Fibroblast of skin of left quadriceps (primary cell): ENCODE results near the gene TMEM184B.
"Not testable (repeated sequence)": the region's sequence is repeated elsewhere in the genome, so short reads cannot be mapped to it uniquely, and the experiment has no call there.

Experiments used
- DNase-seq, 2 experiments: peaks; one replicate each; pipeline ENCODE4 v3.0.0-alpha.2; 2013; ENCODE audit warnings: low read depth in 2 of 2

TMEM184B gene

DNA sequence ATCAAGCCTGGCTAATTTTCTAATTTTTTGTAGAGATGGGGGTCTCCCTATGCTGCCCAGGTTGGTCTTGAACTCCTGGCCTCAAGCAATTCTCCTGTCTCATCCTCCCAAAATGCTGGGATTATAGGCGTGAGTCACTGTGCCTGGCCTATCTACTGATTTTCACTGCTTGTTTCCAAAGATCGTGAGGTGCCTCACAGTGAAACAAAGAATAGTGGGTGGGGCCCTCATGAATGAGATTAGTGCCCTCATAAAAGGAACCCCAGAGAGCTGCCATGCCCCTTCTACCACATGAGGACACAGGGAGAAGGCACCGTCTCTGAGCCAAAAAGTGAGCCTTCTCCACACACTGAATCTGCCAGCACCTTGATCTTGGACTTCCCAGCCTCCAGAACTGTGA is 23.5 kb downstream of the TMEM184B start:
- no peak for DNase-seq

DNA sequence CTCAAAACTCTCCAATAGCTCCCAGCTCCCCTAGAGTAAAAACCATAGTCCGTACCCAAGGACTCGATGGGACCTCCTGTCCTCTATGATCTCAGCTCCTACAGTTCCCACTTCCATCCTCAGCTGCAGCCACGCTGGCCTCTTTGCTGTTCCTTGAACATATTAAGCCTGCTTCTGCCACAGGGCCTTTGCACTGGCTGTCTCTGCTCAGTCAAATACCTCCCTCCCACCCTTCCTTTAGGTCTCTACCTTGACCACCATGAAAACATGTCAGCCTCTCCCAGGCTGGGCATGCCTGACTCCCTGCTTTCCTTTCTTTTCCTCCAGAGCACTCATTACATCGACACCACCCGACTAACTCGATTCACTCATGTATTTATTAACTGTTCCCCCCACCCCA is 24.5 kb downstream of the TMEM184B start:
- DNase-seq = no peak

DNA sequence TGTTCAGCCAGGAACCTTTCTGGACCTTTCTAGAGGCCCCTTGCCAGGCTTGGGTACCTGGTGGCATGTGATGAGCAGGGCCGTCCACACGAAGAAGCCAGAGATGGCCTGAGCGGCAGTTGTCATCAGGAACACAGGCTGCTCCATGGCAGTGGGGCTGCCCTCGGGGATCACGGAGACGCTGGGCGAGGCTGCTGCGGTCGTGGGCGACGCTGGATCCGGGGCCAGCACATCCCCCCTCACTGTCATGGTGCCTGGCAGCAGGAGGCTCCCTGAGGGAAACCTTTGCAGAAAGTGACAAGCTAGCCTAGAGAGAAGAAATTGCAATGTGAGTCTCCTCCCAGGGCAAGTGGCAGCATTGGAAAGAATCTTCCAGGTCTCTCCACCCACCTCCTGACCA is 25.1 kb downstream of the TMEM184B start:
- no peak for DNase-seq

DNA sequence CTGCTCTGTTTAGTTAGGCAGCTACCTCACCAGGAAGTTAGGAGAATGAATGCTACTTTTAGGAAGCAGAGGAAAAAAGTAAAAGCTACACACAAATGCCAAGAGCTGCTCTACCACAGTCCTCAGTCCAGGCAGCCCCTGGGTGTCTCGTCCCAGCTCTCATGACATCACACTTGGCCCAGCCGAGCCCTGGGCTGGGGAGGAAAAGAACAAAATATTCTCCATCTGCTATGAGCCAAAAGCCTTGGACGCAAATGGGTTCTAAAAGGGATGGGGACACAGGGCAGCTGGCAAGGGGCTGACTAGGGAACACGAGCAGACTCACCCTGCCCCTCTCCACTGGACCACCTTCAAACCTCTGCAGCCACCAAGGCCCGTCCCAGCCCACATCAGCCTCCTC is 26.1 kb downstream of the TMEM184B start:
- no peak for DNase-seq

DNA sequence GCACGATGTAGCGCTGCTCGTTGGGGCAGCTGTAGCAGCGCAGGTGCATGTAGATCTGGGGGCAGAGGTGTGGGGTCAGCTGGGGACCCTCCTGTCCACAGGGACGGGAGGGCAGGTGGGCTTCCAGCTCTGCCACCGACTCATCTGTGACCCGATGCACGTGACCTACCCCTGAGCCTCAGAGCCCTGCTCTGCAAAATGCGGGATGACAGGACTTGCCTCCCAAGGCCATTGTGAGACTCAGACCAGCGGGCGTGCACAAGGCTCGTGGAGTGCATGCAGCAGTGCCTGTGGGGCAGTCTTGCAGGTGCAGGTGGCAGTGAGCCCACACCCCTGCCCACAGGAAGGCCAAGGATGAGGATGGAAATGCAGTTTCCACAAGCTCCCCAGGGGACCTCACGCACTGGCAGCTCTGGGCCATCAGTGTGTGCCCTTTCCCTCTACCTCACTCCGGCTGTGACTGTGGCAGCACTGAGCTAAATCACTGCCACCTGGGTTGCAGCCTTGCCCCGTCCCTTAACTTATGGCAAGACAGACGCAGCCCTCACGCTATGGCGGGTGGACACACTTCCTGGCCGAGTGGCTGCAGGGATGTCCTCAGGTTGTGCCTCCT is 26.7 kb downstream of the TMEM184B start:
- DNase-seq = no peak

DNA sequence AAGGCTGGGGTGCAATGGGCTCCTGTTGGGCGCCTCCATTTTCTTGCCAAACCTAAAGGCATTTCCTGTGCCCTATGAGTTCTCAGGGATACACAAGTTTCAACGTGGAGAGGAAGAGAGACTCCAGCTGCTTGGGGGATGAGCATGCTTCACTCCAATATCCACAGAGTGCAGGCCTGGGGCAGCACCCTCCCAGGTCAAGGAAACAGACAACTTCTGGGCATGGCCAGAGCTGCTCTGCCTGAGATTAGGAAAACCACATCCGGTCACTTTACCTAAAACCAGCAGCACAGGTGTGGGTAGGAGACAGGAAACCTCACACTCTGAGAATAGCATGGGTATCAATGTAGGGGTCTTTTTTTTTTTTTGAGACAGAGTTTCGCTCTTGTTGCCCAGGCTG is 28.7 kb downstream of the TMEM184B start:
- no peak for DNase-seq

DNA sequence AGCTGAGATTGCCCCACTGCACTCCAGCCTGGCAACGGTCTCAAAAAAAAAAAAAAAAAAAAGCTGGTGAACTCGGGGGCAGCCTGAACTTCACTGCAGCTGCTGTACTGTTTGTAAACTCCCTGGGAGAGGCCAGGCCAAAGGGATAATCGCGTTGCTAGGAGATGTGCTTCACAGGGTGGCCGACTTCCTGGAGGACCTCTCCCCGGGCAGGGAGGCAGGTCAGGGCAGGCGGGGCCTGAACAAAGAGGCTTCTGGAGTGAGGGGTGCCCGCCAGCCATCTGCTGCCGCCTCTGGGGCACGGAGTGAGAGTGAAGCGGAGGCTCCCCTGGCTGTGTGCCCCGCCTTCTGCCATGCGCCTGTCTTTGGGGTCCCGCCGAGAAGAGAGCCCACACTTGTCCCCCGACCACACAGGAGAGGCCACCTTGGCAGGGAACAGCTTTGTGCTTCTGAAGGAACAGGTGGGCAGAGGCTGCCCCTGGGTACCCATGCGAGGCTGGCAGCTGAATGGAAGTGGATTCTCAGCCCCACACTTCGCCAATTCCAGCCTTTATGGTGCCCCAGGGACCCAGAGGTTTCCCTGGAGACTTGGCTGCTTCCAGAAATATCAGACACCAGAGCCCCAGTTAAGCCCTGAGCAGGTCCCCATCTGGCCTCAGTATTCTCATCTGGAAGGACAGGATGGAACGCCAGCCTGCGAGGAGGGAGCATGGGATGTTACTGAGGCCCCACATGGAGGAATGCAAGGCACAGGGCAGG is 29.6 kb downstream of the TMEM184B start:
- no peak for DNase-seq

DNA sequence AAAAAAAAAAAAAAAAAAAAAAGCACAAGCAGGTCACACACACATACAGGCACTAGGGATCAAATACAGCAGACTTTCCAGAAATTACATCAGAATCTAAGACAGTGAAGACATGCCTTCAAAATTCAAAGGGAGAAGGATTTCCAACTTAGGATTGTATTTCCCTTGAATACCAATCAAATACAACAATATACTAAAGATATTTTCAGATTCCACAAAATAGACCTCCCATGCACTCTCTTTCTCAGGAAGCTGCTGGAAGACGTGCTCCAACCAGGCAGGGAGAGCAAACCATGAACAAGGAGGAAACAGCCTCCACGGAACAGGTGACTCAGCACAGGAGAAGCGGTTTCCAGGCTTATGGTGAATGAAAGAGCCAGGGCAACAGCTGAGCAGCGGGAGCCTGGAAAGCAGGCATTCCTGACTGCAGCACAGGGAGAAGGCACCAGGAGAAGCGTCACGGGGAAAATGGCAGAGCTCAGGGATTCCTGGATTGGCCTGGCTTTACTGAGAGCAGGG is 32.0 kb downstream of the TMEM184B start:
- peak; percentile 71 to 72 for DNase-seq

DNA sequence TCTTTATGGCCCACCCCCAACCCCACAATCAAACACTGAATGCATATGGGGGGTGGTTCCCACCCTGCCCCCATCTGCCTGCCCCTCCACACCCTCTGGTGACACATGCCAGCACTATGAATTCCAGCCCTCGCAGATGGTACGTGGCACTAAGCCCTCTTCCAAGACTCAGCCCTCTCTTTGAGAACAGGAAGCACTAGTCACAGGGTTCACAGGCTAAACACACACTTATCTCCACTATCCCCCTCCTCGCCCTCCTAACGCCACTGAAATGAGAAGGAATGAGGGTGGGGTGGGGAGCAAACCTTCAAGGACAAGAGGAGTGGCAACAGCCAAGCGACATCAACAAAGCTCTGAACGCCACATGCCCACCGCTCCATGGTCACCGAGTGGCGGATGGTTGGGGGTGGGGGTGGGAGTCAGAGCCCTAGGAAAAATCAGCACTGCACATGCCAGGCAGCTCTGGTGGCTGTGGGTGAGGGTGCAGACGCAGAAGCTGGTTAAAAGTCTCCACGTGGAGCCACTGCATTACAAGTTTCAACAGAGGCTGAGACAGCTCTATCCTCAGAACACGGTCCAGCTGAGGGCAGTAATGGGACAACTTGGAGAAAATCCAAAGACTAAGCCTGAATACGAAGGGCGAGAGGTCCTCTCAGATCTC is 33.6 kb downstream of the TMEM184B start:
- peak; percentile 76 to 80 for DNase-seq

DNA sequence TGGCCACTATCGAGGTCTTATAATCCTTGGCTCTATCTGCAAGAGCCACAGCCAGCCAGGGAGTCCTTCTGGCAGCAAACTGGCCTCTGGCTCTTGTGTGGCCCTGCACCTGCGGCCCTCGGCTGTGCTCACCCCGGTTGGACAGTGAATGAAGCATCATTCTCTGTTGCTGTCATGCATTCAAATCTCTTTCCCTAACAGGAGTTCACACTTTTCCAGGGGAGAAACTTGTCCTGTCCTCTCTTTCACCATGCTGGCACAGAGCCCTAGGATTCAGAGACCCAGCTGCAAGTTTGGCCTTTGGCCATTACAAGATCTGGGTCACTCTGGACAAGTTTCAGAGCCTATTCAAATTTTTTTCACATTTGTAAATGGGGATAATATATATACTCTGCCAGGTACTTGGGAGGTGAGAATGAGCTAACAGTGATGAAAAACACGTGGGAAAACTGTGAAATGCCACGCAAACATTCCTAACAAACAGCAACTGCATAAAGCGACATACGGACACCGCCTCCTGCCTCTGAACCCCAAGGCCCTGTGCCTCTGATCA is 34.2 kb downstream of the TMEM184B start:
- no peak for DNase-seq

DNA sequence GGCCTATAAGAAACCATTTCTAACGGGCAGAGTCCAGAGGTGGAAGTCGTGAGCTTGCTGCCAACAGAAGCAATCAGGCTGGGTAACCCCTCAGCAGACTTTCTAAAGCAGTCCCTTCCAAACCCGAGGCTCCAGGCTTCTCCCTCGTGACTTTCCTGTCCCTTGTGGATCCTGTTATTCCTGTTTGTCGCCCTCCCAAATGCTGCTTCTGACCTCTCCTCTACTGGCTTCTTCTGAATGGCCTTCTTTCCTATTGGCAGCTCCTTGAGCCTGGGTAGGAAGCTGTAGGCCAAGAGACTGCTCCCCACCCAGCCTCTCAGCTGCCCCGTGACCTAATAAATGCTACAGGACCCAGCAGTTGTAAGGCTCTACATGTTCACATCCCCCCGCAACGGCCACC is 36.0 kb downstream of the TMEM184B start:
- no peak for DNase-seq

DNA sequence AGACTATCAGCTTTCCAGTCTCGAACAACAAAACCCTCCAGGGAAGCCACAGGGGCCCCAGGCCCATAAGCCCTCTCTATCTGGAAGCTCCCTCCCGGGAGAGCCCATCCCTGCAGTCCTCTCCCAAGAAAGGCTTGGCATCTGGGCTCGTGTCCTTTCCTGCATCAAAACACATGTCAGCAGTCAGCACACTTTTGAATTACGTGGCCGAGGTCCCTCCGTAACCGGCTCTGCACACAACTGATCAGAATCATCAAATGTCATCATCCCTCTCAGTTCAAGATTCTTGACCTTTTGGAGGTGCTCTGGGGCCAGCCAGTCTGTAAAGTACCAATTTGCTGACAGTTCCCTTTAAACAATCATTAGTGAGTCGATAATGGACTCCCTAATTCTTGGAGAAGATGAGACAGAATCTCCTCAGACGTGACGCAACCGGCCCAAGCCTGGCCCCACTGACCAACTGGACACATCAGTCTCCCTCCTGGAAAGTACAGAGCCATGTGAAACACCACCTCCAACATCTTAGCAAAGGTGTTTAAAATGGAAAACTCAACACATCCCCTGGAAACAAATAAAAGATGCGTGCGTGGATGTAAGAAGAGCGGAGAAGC is 37.5 kb downstream of the TMEM184B start:
- no peak for DNase-seq

DNA sequence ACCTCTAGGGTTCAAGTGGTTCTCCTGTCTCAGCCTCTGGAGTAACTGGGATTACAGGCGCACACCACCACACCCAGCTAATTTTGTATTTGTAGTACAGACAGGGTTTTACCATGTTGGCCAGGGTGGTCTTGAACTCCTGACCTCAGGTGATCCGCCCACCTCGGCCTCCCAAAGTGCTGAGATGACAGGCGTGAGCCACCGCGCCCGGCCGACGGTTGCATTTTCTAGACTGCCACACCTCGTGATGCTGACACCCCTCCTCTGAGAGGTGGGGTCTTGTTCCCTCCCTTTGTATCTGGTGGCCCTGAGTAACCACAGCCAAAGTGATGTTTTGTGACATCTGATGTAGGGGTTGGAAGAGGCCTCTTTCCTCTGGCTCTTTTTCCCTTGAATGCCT is 39.0 kb downstream of the TMEM184B start:
- DNase-seq = not testable (repeated sequence)

DNA sequence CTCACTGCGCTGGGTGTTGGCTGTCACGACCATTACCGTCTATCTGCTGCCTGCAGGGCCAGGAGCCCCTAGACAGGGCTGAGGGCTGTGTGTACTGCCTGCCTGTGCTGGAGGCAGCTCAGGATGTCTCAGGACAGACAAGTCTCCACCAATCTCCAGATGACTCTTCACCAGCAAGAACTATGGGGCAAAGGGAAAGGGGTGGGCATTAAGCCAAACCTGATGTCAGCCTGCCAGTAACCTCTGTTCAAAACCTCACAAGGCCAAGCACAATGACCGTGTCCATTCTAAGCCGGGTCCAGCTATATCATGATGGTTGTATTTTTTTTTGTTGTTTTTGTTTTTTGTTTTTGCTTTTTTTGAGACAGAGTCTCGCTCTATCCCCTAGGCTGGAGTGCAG is 39.4 kb downstream of the TMEM184B start:
- no peak for DNase-seq

DNA sequence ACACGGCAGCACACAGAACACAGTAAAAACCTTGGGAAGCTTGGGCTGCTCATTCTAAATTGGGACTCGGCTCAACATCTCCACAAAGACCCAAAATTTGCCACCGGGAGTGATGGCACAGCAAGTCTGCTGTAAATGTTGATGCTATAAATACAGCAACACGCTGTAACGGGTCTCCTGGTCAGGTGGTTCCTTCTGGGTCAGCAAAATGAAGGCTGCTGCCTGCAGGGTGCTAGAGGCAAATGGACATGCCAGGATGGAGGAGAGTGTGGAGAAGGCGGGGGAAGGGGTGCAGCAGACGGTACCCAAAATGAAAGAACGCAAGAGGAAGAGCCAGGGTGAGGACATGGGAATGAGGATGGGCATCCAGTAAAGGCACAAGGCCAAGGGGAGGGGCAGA is 40.6 kb downstream of the TMEM184B start:
- DNase-seq = no peak

DNA sequence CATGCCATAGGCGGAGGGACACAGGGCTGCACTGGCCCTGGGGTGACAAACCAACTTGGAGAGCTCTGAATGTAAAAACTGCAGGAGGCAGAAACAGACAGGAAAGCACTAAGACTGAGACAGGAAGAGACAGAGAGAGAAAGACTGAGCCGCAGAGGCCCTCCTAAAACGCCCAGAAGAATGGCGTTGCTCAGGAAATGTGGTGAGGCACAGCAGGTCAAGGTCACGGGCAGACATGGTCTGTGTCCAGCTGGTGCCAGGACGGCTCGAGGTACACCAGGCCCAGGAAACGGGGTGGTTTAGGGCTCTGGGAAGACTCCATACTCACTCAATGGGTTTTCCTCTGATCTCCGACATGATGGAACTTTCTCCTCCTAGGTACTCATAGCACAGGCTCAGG is 41.9 kb downstream of the TMEM184B start:
- no peak for DNase-seq

DNA sequence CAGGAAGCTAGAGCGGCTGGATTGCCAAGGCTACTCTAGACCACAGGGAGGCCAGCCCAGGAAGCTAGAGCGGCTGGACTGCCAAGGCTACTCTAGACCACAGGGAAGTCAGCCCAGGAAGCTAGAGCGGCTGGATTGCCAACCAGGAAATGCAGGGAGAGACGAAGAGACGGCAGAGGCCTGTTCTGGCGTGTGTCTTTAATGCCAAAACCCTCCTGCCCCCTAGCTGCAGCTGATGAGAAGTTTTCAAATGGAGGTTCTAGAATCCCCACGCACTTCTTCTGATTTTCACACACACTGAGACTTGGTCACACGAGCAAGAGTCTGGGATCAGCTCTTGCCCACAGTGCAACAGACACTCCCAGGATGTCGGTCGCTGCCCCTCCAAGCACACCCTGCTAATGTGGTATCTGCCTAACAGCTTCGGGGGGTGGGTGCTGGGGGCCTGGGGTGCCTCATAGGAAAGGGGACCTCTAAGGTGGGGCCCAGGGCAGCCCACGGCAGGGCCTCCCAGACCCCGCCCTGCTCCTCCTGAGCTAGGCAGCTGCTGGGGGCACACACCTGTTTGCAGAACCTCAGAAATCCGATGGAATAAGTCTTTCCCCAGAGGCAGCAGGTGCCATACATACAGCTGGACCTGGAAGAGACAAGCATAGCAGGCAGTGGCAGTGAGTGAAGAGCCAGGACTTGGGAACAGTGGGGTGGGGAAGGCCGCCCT is 42.5 kb downstream of the TMEM184B start:
- DNase-seq = peak in 1 of 2 experiments; percentile 36

DNA sequence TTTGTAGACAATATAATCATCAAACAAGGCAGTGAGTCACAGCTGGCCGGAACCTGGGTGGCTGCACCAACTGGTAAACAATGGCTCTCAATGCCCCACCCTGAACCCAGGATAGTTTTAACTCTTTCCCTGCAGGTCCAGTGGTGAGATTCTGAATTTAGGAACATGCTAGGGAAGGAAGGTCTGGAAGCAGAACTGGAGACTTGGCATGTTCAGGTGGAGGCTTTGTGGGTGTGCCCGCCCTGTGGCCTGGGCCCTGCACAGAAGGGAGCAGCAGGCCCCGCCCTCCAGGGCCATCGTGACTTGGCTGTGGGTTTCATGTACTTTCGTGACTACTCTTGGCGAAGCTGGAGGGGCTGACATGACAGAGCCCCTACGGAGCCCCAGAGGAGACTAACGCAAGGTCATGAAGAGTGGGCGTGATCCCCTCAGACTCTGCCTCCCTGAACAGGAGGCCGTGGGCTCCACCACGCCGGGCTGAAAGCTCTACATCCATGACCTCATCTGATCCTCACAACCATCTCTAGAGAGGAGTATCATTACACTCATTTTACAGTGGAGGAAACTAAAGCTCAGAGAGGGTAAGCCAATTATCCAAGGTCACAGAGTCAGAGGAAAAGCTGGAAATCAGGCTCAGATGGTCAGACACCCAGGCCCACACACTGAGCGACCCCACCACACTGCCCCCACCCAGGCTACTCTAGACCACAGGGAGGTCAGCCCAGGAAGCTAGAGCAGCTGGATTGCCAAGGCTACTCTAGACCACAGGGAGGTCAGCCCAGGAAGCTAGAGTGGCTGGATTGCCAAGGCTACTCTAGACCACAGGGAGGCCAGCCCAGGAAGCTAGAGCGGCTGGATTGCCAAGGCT is 43.7 kb downstream of the TMEM184B start:
- DNase-seq = no peak

DNA sequence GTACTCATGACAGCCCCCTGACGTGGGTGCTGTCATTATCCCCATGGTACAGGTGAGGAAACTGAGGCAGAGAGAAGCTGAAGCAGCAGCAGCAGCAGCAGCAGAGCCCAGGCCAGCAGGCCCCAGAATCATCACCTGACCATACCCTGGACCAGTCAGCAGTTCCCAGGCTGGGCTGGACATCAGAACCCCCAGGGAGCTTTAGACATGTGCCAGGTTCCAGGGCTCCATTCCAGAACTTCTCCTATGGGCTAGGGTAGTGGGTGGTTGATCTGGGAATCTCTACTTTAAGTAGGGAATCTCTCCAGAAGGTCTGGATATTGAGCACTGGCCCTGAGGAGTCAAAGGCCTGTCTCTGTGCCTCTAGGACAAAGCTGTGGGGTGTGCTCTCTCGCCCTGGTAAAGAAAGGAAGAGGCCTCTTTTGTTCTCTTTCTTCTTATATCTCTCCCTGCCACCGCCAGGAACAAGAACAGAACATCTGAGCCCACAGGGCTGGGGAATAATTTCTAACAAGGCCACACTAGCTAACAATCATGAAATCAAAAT is 44.4 kb downstream of the TMEM184B start:
- no peak for DNase-seq
